Naive thymus-derived CD8-positive, alpha-beta T cell (primary cell): ENCODE results near the gene RASSF5. TPM values are rescaled to one million over a fixed set of nuclear protein-coding genes. Genes with fewer than 3 reads are reported as not detected.

Source experiments
- ATAC-seq, 2 donors: fragments of 150-1000 bp; cut with Tn5 transposase in 1 of 2; sonication (Bioruptor Pico), chemical (Tn5 transposase) in 1 of 2; 1 replicate in 1 of 2; 2 replicates in 1 of 2; pipeline ENCODE4 v1.10.0; 2021; ENCODE audit warnings: mild to moderate bottlenecking in 2 of 2, moderate library complexity in 2 of 2
- POLR2A ChIA-PET: fragments of 350-600 bp; sonication (Branson Sonifier 250); formaldehyde crosslinking; loops from one replicate; lab custom pipeline; 2021; ENCODE audit warnings: antibody characterized with exemption; lab: Charles Lee
- DNase-seq, 10 donors: peaks; one replicate each; pipeline versions ENCODE4 v3.0.0 to v3.0.0-alpha.2; 2020 to 2022
- H3K27ac Mint-ChIP-seq, 10 donors: one replicate each; pipeline ENCODE4 v1.8.0; 2020 to 2022; ENCODE audit warnings: mild to moderate bottlenecking in 10 of 10, mixed read lengths in 10 of 10, moderate library complexity in 4 of 10, inconsistent platforms in 1 of 10
- H3K27me3 Mint-ChIP-seq, 5 donors: one replicate each; pipeline ENCODE4 v1.8.0; 2021 to 2022; ENCODE audit warnings: mixed read lengths in 5 of 5
- H3K36me3 Mint-ChIP-seq, 3 donors: one replicate each; pipeline ENCODE4 v1.8.0; 2020 to 2022; ENCODE audit warnings: mixed read lengths in 3 of 3, mild to moderate bottlenecking in 2 of 3, inconsistent platforms in 1 of 3
- H3K4me1 Mint-ChIP-seq, 4 donors: one replicate each; pipeline ENCODE4 v1.8.0; 2021 to 2022; ENCODE audit warnings: mixed read lengths in 4 of 4
- H3K4me3 Mint-ChIP-seq, 10 donors: one replicate each; pipeline ENCODE4 v1.8.0; 2020 to 2022; ENCODE audit warnings: mild to moderate bottlenecking in 10 of 10, mixed read lengths in 10 of 10, moderate library complexity in 6 of 10, inconsistent platforms in 1 of 10
- H3K9me3 Mint-ChIP-seq, 9 donors: one replicate each; pipeline ENCODE4 v1.8.0; 2020 to 2022; ENCODE audit warnings: mixed read lengths in 9 of 9, mild to moderate bottlenecking in 3 of 9, inconsistent platforms in 1 of 9, moderate library complexity in 1 of 9
- polyA plus RNA-seq, 3 donors: library from polyadenylated mRNA; unstranded; fragments of 300-500 nt; fragmentation: Illumina TruSeq; gene quantifications; one replicate each; pipeline ENCODE4 v1.2.3, GENCODE V29; 2021
- total RNA-seq, 8 experiments: library from RNA in 2 of 8; stranded (reverse) in 2 of 8; gene quantifications; one replicate each; pipeline ENCODE4 v1.2.3 and lab custom pipeline; 2021 to 2026

The RASSF5 gene
- total and polyA plus RNA-seq, 5 experiments from 2014 or later: 224 to 358 (median 233) TPM

DNA sequence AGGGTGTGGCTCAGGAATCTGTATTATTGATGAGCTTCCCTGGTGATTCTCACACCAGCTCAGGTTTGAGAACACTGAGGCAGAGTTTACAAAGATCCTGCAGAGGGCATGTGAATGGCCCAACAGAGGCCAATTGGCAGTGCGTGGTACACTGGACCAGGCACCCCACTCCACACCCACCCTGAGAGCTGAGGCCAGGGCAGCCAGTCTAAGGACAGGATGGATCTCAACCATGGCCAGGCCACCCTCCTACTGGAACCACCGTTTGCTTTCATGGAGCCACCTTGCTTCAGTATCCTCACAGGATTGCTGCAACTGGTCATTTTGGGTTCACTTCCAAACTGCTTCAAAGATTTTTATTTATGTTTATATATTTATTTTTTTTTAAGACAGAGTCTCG is 7.3 kb upstream of the RASSF5 start:
- ATAC-seq (no peak), DNase-seq (no peak)
- Mint-ChIP-seq H3K4me3 (no peak overlapping the region), H3K9me3 (no peaks in the 10 kb centered on the region), H3K36me3 (peaks cover 0 to 39% (median 6%) of the 10 kb centered on the region in 3 donors), H3K27ac (peak overlapping the region in 1 of 10 donors; percentile 43), H3K27me3 (no peaks in the 10 kb centered on the region), H3K4me1 (peaks cover 12 to 39% (median 18%) of the 10 kb centered on the region in 4 donors)
- POLR2A ChIA-PET: interaction anchor here (0.6 to 1.1 kb wide), 2 partner anchors 55 to 1264 kb away, joined by 3 to 4 read pairs; no protein-coding TSS in a partner anchor

DNA sequence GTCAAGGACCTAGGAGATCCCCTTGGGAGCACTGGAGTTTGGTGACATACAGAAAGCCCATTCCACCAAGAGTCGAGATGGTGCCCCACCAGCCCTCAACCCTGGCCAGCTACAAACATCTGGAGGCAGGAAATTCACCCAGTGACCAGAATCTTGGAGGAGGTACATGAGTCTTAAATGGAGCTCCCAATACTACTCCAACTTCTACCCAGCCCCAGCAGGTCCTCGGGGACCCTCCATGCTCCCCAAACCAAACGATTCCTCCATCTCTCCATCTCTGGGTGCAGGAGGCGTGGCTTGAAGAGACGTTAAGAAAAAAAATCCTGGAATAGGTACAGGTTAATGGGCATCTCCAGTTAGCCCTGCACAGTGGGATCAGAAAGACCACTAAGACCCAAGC is 5.5 kb upstream of the RASSF5 start:
- Mint-ChIP-seq H3K4me3 (no peak overlapping the region), H3K4me1 (peaks cover 12 to 38% (median 25%) of the 10 kb centered on the region in 4 donors), H3K27me3 (no peaks in the 10 kb centered on the region), H3K9me3 (no peaks in the 10 kb centered on the region), H3K27ac (peak overlapping the region in 6 of 10 donors; percentile 16 to 63 (median 50)), H3K36me3 (peaks cover 0 to 22% (median 0%) of the 10 kb centered on the region in 3 donors)
- ATAC-seq (no peak), DNase-seq (no peak)
- POLR2A ChIA-PET: no interaction called here

DNA sequence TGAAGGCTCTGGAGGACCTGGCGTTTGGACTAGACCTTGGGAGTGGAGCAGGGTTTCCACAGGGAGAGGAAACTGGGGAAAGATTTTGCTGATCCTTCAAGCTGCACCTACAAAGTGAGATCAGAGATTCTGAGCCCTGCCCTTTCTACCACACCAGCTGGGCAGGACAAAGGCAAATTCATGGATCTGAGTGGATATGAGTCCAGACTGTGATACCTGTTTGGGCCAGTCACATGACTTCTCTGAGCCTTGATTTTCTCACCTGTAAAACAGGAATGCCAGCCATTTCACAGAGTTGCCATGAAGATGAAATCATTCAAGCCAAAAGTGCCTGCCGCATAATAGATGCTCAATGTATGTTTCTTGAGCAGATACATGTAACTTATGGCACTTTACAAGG is 4.9 kb upstream of the RASSF5 start:
- Mint-ChIP-seq H3K27ac (peak overlapping the region in 8 of 10 donors; percentile 22 to 81 (median 45)), H3K4me1 (peaks cover 12 to 34% (median 26%) of the 10 kb centered on the region in 4 donors), H3K36me3 (peaks cover 0 to 17% (median 0%) of the 10 kb centered on the region in 3 donors), H3K9me3 (no peaks in the 10 kb centered on the region), H3K27me3 (no peaks in the 10 kb centered on the region), H3K4me3 (no peak overlapping the region)
- POLR2A ChIA-PET: no interaction called here
- ATAC-seq (no peak), DNase-seq (no peak)

DNA sequence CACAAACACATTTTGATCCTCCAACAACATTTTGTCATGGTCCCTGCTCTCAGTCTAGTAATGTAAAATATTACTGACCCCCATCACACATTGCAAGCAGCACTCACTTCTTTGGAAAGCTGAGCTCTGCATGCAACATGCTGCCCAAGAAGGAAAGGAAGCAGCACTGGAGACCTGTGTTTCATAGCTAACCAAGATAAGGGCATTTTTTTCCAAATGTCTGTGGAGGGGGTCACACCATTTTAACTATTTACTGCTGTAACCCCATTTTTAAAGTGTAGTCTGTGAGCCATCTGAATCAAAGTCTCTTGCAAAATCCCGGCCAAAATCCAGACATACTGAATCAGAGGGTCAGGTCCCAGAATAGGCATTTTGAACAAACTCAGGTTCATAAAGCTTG is 4.5 kb upstream of the RASSF5 start:
- Mint-ChIP-seq H3K4me3 (no peak overlapping the region), H3K36me3 (peaks cover 0 to 15% (median 0%) of the 10 kb centered on the region in 3 donors), H3K27me3 (no peaks in the 10 kb centered on the region), H3K27ac (peak overlapping the region in 7 of 10 donors; percentile 37 to 81 (median 62)), H3K9me3 (no peaks in the 10 kb centered on the region), H3K4me1 (peaks cover 12 to 34% (median 26%) of the 10 kb centered on the region in 4 donors)
- no peak for DNase-seq
- ATAC-seq: no peak
- POLR2A ChIA-PET: no interaction called here

DNA sequence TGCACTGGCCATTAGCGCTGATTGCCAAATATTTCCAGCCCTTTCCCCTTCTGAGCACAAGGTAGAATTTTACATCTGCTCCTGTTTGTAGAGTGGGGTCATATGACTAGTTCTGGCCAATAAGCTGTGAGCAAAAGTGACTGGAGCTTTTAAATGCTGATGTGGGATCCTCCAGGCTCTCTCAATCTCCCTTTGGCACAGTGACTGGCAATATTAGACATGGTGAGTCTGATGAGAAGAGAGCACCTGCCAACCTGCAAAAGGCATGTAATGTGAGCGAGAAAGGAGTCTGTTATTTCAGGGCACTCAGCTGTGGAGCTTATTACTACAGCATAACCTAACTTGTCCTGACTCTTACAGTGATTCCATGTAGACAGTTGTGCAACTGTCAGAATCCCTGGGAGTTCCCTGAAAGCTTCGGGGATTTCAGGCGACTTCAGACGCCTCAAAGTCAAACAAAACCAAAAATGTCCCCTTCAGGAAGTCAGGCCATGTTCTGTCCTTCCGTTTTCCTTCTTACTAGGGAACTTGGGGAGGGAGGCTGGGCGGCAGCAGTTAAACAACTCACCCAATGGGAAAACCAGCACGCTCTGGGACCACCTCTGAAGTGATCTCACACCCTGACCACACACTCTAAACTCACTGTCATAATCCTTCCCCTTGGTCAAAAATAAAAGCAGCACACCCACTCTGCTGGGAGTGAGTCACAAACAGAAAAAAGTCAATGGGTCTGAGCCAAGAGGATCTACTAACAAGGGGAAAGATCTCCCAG is 3.6 kb upstream of the RASSF5 start:
- peaks cover 0 to 2% (median 2%) of the 10 kb centered on the region in 5 donors for H3K27me3 Mint-ChIP-seq
- peak overlapping the region in 8 of 10 donors; percentile 9 to 76 (median 56) for H3K27ac Mint-ChIP-seq
- DNase-seq: no peak
- H3K9me3 Mint-ChIP-seq: no peaks in the 10 kb centered on the region
- ATAC-seq: no peak
- H3K4me1 Mint-ChIP-seq: peaks cover 14 to 42% (median 35%) of the 10 kb centered on the region in 4 donors
- H3K36me3 Mint-ChIP-seq: peaks cover 0 to 6% (median 0%) of the 10 kb centered on the region in 3 donors
- POLR2A ChIA-PET: interaction anchor here (0.7 to 1.0 kb wide), 2 partner anchors 24 to 52 kb away, joined by 3 to 7 read pairs; no protein-coding TSS in a partner anchor
- peak overlapping the region in 2 of 10 donors; percentile 2 to 27 for H3K4me3 Mint-ChIP-seq

DNA sequence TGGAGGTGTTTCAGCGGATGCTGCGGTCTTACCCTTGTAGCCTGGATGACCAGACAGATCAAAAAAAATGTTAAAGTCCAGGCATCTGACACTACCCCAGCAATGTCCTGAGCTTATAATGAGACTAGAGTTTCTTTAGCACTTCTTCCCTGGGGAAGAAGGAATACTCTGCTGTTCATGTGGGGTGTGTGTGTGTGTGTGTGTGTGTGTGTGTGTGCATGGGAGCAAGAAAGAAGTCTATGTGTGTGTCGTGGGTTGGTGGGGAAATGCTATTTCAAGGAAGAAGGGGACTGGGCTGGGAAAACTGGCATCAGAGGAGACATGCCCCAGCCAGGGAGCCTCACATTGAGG is 3.0 kb upstream of the RASSF5 start:
- peaks cover 0 to 8% (median 6%) of the 10 kb centered on the region in 5 donors for H3K27me3 Mint-ChIP-seq
- no peaks in the 10 kb centered on the region for H3K9me3 Mint-ChIP-seq
- DNase-seq (no peak), ATAC-seq (no peak)
- peak overlapping the region in 8 of 10 donors; percentile 1 to 75 (median 38) for H3K27ac Mint-ChIP-seq
- POLR2A ChIA-PET: interaction anchor here (1.0 kb wide), 1 partner anchor 25 kb away, joined by 7 read pairs; no protein-coding TSS in a partner anchor
- H3K4me3 Mint-ChIP-seq: peak overlapping the region in 2 of 10 donors; percentile 2 to 27
- H3K36me3 Mint-ChIP-seq: peaks cover 0 to 3% (median 0%) of the 10 kb centered on the region in 3 donors
- peaks cover 14 to 46% (median 39%) of the 10 kb centered on the region in 4 donors for H3K4me1 Mint-ChIP-seq

DNA sequence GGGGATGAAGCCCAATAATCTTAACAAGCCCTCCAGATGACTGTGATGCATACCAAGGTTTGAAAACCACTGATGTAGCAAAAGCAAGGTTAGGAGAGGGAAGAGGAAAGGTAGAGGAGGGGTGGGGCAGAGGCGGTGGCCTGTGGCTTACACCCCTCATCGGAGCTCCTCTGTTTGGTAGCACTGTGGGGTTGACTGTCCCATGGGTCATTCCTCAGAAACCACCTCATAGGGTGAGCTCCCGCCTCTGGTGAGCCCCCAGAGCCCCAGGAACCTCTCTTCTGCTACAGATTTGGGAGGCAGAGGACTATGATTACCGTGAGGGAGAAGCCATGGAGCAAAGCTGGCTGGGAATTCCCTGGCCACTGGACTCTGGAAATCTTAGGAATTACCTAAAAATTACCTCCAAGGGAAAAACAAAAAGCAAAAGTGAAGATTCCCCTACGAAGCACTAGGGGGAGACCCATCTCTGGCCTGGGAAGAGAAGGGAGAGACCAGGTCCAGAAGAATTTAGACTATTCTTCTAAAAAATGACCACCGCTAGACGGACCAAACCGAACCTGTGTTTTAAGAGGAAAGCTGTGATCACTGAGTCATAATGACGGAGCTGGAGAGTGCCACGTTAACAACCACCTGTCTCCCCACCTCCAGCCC is 1.5 kb upstream of the RASSF5 start:
- DNase-seq (no peak), ATAC-seq (no peak)
- H3K4me3 Mint-ChIP-seq: peak overlapping the region; percentile 41 to 91 (median 80)
- H3K9me3 Mint-ChIP-seq: no peaks in the 10 kb centered on the region
- peaks cover 14 to 48% (median 40%) of the 10 kb centered on the region in 4 donors for H3K4me1 Mint-ChIP-seq
- H3K27me3 Mint-ChIP-seq: peaks cover 6 to 21% (median 14%) of the 10 kb centered on the region in 5 donors
- H3K36me3 Mint-ChIP-seq: no peaks in the 10 kb centered on the region
- H3K27ac Mint-ChIP-seq: peak overlapping the region in 6 of 10 donors; percentile 15 to 80 (median 73)
- POLR2A ChIA-PET: interaction anchor here (1.1 to 3.0 kb wide), 6 partner anchors 9 to 63 kb away, joined by 3 to 18 read pairs (median 6); partner anchors contain the start of gene IKBKE

DNA sequence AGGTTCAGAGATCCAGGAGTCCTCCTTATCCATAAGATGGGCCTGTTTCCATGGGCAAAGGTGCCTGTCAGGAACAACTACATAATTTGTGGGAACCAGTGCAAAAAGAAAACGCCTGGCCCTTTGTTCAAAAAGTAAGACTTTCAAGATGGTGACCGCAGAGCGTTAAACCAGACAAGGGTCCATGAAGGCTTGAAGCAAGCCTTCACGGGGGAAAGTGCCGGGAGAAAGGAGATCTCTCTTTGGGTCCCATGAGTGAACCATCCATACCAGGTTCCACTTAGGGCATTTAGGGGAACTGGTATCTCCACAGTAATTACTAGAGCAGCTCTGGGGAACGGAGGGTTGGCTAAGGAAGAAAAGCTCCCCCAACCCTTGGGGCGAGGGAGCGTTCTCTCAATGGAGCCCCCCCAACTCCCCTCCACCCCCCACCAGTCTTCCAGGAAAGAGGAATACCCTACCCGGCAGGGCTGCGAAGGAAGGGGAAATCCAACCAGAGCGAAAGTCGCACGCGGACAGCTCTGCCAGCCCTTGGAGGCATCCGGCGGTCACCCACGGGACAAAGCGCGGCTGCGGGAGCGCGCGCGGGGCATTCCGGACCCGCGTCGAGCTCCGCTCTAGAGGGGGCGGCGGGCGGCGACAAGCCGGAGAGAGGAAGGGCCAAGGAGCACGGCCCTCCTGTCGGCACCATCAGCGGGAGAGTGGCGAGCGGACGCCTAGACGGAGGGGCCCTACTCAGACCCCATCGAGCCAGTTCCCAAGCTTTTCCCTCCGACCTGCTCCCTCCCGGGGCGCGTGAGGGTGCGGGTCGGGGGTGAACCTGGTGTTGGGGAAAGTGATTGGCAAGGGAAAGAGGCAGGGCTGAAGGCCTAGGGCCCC is 687 bp upstream of the RASSF5 start:
- ATAC-seq (peak; percentile 29 to 38), DNase-seq (peak in 2 of 10 donors; percentile 13 to 26)
- peaks cover 14 to 48% (median 40%) of the 10 kb centered on the region in 4 donors for H3K4me1 Mint-ChIP-seq
- peaks cover 7 to 27% (median 14%) of the 10 kb centered on the region in 5 donors for H3K27me3 Mint-ChIP-seq
- POLR2A ChIA-PET: interaction anchor here (0.6 to 3.0 kb wide), 16 partner anchors 8 to 106 kb away, joined by 3 to 18 read pairs (median 4); partner anchors contain the start of genes EIF2D and IKBKE
- H3K36me3 Mint-ChIP-seq: no peaks in the 10 kb centered on the region
- H3K9me3 Mint-ChIP-seq: no peaks in the 10 kb centered on the region
- peak overlapping the region in 9 of 10 donors; percentile 1 to 75 (median 40) for H3K27ac Mint-ChIP-seq
- H3K4me3 Mint-ChIP-seq: peak overlapping the region; percentile 72 to 91 (median 80)

DNA sequence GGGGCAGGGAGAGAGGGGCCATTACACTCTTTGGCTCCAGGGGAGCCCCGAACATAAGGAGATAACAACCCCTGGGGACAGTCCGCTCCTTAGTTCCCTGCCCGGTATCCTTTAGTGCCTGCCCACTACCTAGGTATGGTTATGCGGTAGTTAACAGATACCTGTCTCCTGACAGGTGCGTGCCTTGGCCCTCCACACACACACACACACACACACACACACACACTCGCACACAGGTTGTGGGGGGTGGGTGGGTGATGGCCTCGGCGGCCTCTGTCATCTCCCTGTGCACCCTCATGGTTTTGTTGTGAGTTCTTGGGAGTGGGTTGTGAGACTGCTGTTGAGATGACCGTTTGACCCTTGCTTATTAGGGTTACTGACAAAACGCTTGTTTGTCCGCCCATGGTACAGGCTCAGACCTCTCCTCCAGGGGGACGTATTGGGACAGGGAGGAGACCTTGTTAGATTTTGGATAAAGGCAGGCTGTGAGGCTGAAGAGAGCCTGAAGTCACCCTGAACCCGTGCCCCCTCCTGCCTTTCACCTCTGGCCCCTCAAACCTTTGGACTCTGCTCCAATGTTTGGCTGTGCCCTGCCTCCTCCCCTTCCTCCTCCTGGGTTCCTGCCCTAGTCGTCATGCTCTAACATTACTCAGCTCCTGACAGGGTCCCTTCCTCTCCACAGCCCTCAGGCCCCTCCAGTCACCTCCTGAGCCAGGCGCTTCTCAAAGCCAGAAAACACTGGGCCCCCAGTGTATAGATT is 979 bp downstream of the RASSF5 start:
- Mint-ChIP-seq H3K27me3 (peaks cover 9 to 29% (median 14%) of the 10 kb centered on the region in 5 donors), H3K4me1 (peaks cover 14 to 47% (median 40%) of the 10 kb centered on the region in 4 donors), H3K36me3 (no peaks in the 10 kb centered on the region), H3K27ac (peak overlapping the region in 6 of 10 donors; percentile 23 to 69 (median 52)), H3K4me3 (peak overlapping the region; percentile 68 to 86 (median 75)), H3K9me3 (no peaks in the 10 kb centered on the region)
- POLR2A ChIA-PET: interaction anchor here (0.7 kb wide), 1 partner anchor 10 kb away, joined by 3 read pairs; no protein-coding TSS in a partner anchor
- DNase-seq: no peak
- no peak for ATAC-seq

DNA sequence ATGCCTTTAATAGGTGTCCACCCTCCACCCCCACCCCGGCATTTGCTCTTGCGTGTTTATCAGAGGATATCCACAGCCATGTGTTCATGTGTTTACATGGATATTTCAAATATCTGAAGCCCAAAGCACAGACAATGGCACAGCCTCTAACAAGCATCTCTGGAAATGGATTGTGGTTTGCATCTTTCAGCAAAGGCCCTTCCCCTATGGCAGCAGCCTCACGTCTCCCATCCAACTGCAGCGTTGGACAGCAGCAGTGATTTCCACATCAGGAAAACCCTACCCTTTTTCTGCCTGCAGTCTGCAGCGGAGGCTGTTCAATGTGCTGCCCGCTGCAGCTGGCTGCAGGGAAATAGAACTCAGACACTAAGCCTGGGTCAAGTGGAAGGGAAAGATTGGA is 1.6 kb downstream of the RASSF5 start:
- Mint-ChIP-seq H3K4me3 (peak overlapping the region; percentile 16 to 86 (median 74)), H3K27ac (peak overlapping the region in 2 of 10 donors; percentile 8 to 23), H3K36me3 (no peaks in the 10 kb centered on the region), H3K9me3 (no peaks in the 10 kb centered on the region), H3K4me1 (peaks cover 14 to 40% (median 38%) of the 10 kb centered on the region in 4 donors), H3K27me3 (peaks cover 10 to 29% (median 14%) of the 10 kb centered on the region in 5 donors)
- no peak for DNase-seq
- POLR2A ChIA-PET: interaction anchor here (0.7 kb wide), 1 partner anchor 90 kb away, joined by 5 read pairs; no protein-coding TSS in a partner anchor
- no peak for ATAC-seq
